ENCODE data around the gene PRDM2.

Gene PRDM2

GRCh38 chr1:13793088-13793730 lies 93.2 kb downstream of the PRDM2 start:
- Histone ChIP-seq H3K9me3 (ENCODE audit: insufficient read depth, low read depth, low read length) (no peaks in the 10 kb centered on the region), H3K27me3 (ENCODE audit: insufficient read depth, low read length) (no peaks in the 10 kb centered on the region), H3K36me3 (ENCODE audit: insufficient read depth, low read length) (no peaks in the 10 kb centered on the region), H3K4me3 (ENCODE audit: low read length) (no peak overlapping the region), H3K4me1 (ENCODE audit: insufficient read depth, low read length) (peaks cover 12% of the 10 kb centered on the region; the same call in 1 of the 2 replicates), H3K27ac (ENCODE audit: low read depth, low read length) (no peak overlapping the region), H3K9ac (ENCODE audit: low read depth, low read length) (no peak overlapping the region)
- WGBS: 94% methylated on average over 14 of the region's 14 CpGs

- Histone ChIP-seq H3K4me1 (ENCODE audit: insufficient read depth, low read length) (peaks cover 17% of the 10 kb centered on the region; the same call in 1 of the 2 replicates), H3K9me3 (ENCODE audit: insufficient read depth, low read depth, low read length) (no peaks in the 10 kb centered on the region), H3K9ac (ENCODE audit: low read depth, low read length) (no peak overlapping the region), H3K4me3 (ENCODE audit: low read length) (no peak overlapping the region), H3K27ac (ENCODE audit: low read depth, low read length) (no peak overlapping the region), H3K36me3 (ENCODE audit: insufficient read depth, low read length) (no peaks in the 10 kb centered on the region), H3K27me3 (ENCODE audit: insufficient read depth, low read length) (no peaks in the 10 kb centered on the region)
- WGBS: 96% methylated on average over 8 of the region's 8 CpGs
These were observed 94.5 kb downstream of the PRDM2 start for GRCh38 chr1:13794231-13795187.

- no peaks in the 10 kb centered on the region for H3K9me3 ChIP-seq (ENCODE audit: insufficient read depth, low read depth, low read length)
- H3K36me3 ChIP-seq (ENCODE audit: insufficient read depth, low read length): no peaks in the 10 kb centered on the region
- no peaks in the 10 kb centered on the region for H3K27me3 ChIP-seq (ENCODE audit: insufficient read depth, low read length)
- H3K9ac ChIP-seq (ENCODE audit: low read depth, low read length): no peak overlapping the region
- peaks cover 17% of the 10 kb centered on the region; the same call in 1 of the 2 replicates for H3K4me1 ChIP-seq (ENCODE audit: insufficient read depth, low read length)
- no peak overlapping the region for H3K4me3 ChIP-seq (ENCODE audit: low read length)
- WGBS: 75% methylated on average over 6 of the region's 6 CpGs
- no peak overlapping the region for H3K27ac ChIP-seq (ENCODE audit: low read depth, low read length)
These were observed 97.4 kb downstream of the PRDM2 start for GRCh38 chr1:13797397-13797796.

DNA sequence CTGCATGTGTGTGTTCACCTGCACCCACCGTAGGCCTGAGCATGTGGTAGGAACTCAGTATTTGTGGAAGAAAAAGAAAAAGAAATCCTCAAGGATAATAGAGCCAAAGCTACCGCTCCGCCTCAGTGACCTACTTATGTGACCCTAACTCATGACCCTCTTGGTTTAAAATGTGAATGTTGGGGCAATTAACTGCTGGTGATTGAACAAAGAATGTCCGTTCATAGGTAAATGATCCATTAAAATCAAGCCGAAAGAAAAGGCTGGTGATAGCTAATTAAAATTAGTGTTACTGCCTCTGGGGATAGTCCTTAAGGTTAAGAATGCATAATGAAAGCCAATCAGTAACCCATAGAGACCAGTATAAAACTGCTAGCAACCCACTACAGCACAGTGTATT lies 98.1 kb downstream of the PRDM2 start:
- H3K27ac ChIP-seq (ENCODE audit: low read depth, low read length): no peak overlapping the region
- 89% methylated on average over 5 of the region's 5 CpGs for WGBS
- H3K9me3 ChIP-seq (ENCODE audit: insufficient read depth, low read depth, low read length): no peaks in the 10 kb centered on the region
- H3K9ac ChIP-seq (ENCODE audit: low read depth, low read length): no peak overlapping the region
- no peaks in the 10 kb centered on the region for H3K27me3 ChIP-seq (ENCODE audit: insufficient read depth, low read length)
- no peak overlapping the region for H3K4me3 ChIP-seq (ENCODE audit: low read length)
- H3K4me1 ChIP-seq (ENCODE audit: insufficient read depth, low read length): peaks cover 17% of the 10 kb centered on the region; the same call in 1 of the 2 replicates
- no peaks in the 10 kb centered on the region for H3K36me3 ChIP-seq (ENCODE audit: insufficient read depth, low read length)

DNA sequence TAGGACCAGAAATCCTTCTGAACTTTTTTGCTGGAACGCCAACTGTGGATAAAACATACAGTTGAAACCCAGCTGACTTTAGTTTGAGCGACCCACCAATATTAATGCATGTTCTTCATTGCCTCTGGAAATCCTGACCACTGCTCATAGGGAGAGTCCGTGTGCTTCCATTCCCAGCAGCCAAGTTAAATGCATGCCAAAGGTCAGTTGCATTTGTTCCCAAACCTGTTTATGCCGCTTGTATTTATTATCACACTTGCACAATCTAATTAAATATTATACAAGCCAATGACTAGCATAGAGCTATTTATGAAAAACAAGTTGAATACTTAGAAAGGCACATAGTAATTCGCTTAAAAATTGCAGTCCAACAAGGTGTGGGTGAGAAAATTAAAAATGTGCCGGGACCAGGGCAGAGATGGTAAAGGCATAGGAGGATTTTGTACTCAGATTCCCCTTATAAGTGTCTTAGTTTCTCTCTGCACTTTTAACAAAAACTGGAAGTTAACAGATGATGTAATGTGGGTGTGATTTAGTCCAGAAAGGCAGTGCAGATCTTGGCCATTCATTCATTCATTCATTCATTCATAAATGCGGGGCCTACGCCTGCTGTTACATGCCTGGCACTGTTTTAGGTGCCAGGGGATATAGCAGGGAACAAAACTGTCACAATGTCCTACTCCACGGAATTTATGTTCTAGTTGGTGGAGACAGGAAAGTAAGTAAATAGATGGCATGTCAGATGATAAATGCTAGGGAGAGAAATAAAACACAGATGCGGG lies 99.7 kb downstream of the PRDM2 start:
- H3K9ac ChIP-seq (ENCODE audit: low read depth, low read length): no peak overlapping the region
- H3K9me3 ChIP-seq (ENCODE audit: insufficient read depth, low read depth, low read length): no peaks in the 10 kb centered on the region
- no peaks in the 10 kb centered on the region for H3K36me3 ChIP-seq (ENCODE audit: insufficient read depth, low read length)
- H3K27ac ChIP-seq (ENCODE audit: low read depth, low read length): no peak overlapping the region
- H3K4me3 ChIP-seq (ENCODE audit: low read length): no peak overlapping the region
- WGBS: 93% methylated on average over 10 of the region's 10 CpGs
- H3K4me1 ChIP-seq (ENCODE audit: insufficient read depth, low read length): peaks cover 17% of the 10 kb centered on the region; the same call in 1 of the 2 replicates
- no peaks in the 10 kb centered on the region for H3K27me3 ChIP-seq (ENCODE audit: insufficient read depth, low read length)

GRCh38 chr1:13801232-13801631 lies 101.2 kb downstream of the PRDM2 start:
- Histone ChIP-seq H3K9ac (ENCODE audit: low read depth, low read length) (no peak overlapping the region), H3K27ac (ENCODE audit: low read depth, low read length) (no peak overlapping the region), H3K27me3 (ENCODE audit: insufficient read depth, low read length) (no peaks in the 10 kb centered on the region), H3K4me1 (ENCODE audit: insufficient read depth, low read length) (peaks cover 17% of the 10 kb centered on the region; the same call in 1 of the 2 replicates), H3K36me3 (ENCODE audit: insufficient read depth, low read length) (no peaks in the 10 kb centered on the region), H3K4me3 (ENCODE audit: low read length) (no peak overlapping the region), H3K9me3 (ENCODE audit: insufficient read depth, low read depth, low read length) (no peaks in the 10 kb centered on the region)
- 92% methylated on average over 8 of the region's 8 CpGs for WGBS

DNA sequence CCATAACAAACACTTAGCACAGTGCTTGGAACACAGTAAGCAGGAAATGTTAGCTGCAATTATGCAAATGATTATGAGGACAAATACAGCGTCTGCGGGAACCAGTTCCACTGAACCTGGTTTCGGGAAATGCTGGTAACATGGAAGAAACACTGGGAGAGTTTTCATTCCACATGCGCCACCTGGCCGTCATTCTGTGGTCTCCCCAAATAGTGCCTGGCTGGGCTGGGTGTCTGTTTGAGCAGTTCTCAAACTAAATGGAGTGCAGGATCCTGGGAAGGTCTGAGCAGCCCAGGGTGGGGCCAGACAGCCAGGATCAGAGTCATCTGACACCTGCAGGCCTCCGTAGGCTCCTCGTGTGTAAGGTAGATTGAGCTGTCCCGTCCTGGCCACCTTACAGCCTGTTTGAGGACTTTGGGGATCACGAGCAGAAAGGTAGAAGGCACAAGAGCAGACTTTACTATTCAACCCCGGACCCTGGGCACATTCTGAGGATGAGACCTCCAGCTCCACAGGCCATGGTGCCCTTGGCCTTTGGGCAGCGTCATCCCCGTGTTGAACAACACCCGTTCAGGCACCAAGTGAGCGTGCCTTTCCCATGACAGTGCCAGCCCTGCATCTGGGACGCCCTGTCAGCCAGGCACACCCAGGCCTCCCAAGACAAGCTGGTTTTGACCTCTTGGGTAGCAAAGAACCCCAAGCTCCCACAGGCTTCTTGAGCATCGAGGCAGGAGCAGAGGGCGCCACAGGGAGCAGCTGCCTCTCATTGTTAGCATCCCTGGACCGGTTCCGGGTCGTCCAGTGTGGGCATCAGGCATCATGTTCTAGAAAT lies 101.9 kb downstream of the PRDM2 start:
- no peaks in the 10 kb centered on the region for H3K27me3 ChIP-seq (ENCODE audit: insufficient read depth, low read length)
- 90% methylated on average over 20 of the region's 20 CpGs for WGBS
- no peak overlapping the region for H3K9ac ChIP-seq (ENCODE audit: low read depth, low read length)
- no peak overlapping the region for H3K27ac ChIP-seq (ENCODE audit: low read depth, low read length)
- H3K9me3 ChIP-seq (ENCODE audit: insufficient read depth, low read depth, low read length): no peaks in the 10 kb centered on the region
- H3K36me3 ChIP-seq (ENCODE audit: insufficient read depth, low read length): no peaks in the 10 kb centered on the region
- H3K4me1 ChIP-seq (ENCODE audit: insufficient read depth, low read length): peaks cover 17% of the 10 kb centered on the region; the same call in 1 of the 2 replicates
- H3K4me3 ChIP-seq (ENCODE audit: low read length): no peak overlapping the region

- 89% methylated on average over 19 of the region's 19 CpGs for WGBS
- Histone ChIP-seq H3K4me3 (ENCODE audit: low read length) (no peak overlapping the region), H3K9ac (ENCODE audit: low read depth, low read length) (no peak overlapping the region), H3K36me3 (ENCODE audit: insufficient read depth, low read length) (no peaks in the 10 kb centered on the region), H3K9me3 (ENCODE audit: insufficient read depth, low read depth, low read length) (no peaks in the 10 kb centered on the region), H3K27ac (ENCODE audit: low read depth, low read length) (no peak overlapping the region), H3K27me3 (ENCODE audit: insufficient read depth, low read length) (no peaks in the 10 kb centered on the region), H3K4me1 (ENCODE audit: insufficient read depth, low read length) (peaks cover 7% of the 10 kb centered on the region; the same call in 1 of the 2 replicates)
These were observed 103.0 kb downstream of the PRDM2 start for GRCh38 chr1:13802782-13803545.

- H3K9ac ChIP-seq (ENCODE audit: low read depth, low read length): no peak overlapping the region
- H3K4me1 ChIP-seq (ENCODE audit: insufficient read depth, low read length): 0 out of 2 replicates have a peak, but pooled peaks cover under 1% of the 10 kb centered on the region
- H3K36me3 ChIP-seq (ENCODE audit: insufficient read depth, low read length): no peaks in the 10 kb centered on the region
- H3K27me3 ChIP-seq (ENCODE audit: insufficient read depth, low read length): no peaks in the 10 kb centered on the region
- no peak overlapping the region for H3K27ac ChIP-seq (ENCODE audit: low read depth, low read length)
- 92% methylated on average over 18 of the region's 18 CpGs for WGBS
- H3K4me3 ChIP-seq (ENCODE audit: low read length): no peak overlapping the region
- no peaks in the 10 kb centered on the region for H3K9me3 ChIP-seq (ENCODE audit: insufficient read depth, low read depth, low read length)
These were observed 103.7 kb downstream of the PRDM2 start for GRCh38 chr1:13803546-13804239.
